Measurements from ENCODE around the gene FAF1.

The FAF1 gene

DNA sequence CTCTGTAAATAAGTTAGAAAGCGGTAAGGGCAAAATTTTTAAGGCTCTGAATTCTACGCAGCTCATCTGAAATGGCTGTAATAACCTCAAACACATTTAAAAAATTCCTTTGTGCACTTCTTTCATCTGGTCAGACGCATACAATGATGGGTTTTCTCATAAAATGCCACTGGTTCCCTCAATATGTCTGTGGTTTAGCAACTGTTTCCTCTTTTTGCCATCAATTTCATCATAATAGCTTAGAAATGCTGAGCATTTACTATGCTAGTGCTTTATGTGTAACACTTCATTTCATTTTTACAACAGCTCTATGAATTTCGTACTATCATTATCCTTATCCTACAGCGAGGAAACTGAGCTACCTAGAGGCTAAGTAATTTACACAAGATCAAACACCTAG is 501.6 kb downstream of the FAF1 start:
- no peaks in the 10 kb centered on the region for H3K36me3 ChIP-seq (ENCODE audit: insufficient read depth, low read length)
- H3K27me3 ChIP-seq (ENCODE audit: control insufficient read depth, insufficient read depth, low read length): no peaks in the 10 kb centered on the region
- H3K4me3 ChIP-seq (ENCODE audit: low read length): no peak overlapping the region
- H3K4me1 ChIP-seq (ENCODE audit: control insufficient read depth, insufficient read depth, low read length): no peaks in the 10 kb centered on the region
- H3K9me3 ChIP-seq (replicated peaks; ENCODE audit: low read length): no peaks in the 10 kb centered on the region
- H3K9ac ChIP-seq (ENCODE audit: low read depth, low read length): no peak overlapping the region
- no peak overlapping the region for H3K4me2 ChIP-seq (ENCODE audit: low read length)

DNA sequence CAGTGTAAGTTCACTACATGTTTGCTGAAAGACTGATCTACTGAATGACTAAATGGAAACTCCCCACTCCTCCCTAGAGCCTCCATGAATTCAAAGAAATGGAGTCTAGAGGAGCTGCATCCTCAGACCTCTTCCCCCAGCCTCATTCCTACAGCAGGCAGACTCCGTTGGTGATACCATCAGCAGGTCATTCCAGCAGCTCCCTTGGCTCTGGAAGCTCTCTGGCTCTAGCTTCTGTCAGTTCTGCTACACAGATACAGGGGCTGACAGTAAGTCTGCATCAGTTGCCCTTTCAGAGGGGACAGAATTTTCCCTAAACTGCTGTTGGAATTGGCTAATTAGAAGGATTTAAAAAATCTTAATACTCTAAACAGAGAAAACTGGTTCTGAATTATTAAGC is 505.2 kb downstream of the FAF1 start:
- no peak overlapping the region for H3K9ac ChIP-seq (ENCODE audit: low read depth, low read length)
- no peaks in the 10 kb centered on the region for H3K9me3 ChIP-seq (replicated peaks; ENCODE audit: low read length)
- no peaks in the 10 kb centered on the region for H3K27me3 ChIP-seq (ENCODE audit: control insufficient read depth, insufficient read depth, low read length)
- no peaks in the 10 kb centered on the region for H3K4me1 ChIP-seq (ENCODE audit: control insufficient read depth, insufficient read depth, low read length)
- H3K4me2 ChIP-seq (ENCODE audit: low read length): no peak overlapping the region
- H3K36me3 ChIP-seq (ENCODE audit: insufficient read depth, low read length): no peaks in the 10 kb centered on the region
- no peak overlapping the region for H3K4me3 ChIP-seq (ENCODE audit: low read length)

DNA sequence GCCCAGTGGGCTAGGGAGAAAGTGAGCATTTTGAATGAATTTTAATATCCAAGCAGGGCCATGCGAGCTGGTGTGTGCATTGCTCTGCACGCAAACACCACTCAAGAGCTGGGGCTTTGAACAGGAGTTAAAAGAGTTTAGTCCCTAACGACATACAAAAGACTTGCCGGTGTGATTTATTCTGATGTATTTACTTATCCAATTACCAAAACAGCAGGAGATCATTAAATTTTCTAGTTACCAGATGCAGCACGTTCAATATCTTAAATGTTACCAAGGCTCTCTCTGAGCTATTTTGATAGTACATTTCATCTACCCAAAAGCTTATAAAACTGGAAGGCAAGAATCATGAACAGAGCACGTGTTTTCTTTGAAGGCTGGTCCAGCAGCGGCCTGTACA is 506.8 kb downstream of the FAF1 start:
- H3K9ac ChIP-seq (ENCODE audit: low read depth, low read length): no peak overlapping the region
- H3K27me3 ChIP-seq (ENCODE audit: control insufficient read depth, insufficient read depth, low read length): no peaks in the 10 kb centered on the region

DNA sequence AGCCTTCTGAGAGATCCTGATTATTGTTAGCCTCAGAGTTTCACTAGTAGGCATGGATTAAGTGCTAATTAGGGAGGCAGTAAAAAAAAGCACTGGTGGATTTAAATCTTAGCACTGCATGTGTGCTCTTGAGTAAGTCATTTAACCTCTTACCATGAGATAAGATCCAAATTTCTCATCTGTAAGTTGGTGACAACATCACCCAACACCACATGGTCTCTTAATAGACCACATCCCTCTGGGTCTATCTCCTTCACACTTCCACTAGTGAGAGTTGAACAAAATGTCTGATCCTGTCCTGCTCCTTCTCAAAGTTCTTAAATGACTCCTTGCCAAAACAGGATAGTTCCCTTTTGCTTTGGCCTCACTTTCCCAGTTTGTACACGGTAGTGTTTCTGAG is 507.4 kb downstream of the FAF1 start:
- no peak overlapping the region for H3K4me3 ChIP-seq (ENCODE audit: low read length)
- no peaks in the 10 kb centered on the region for H3K9me3 ChIP-seq (replicated peaks; ENCODE audit: low read length)
- no peaks in the 10 kb centered on the region for H3K36me3 ChIP-seq (ENCODE audit: insufficient read depth, low read length)

More for the DNA sequence above, 506.8 kb downstream of the FAF1 start:
- Histone ChIP-seq H3K9me3 (replicated peaks; ENCODE audit: low read length) (no peaks in the 10 kb centered on the region), H3K4me3 (ENCODE audit: low read length) (no peak overlapping the region), H3K4me2 (ENCODE audit: low read length) (no peak overlapping the region), H3K4me1 (ENCODE audit: control insufficient read depth, insufficient read depth, low read length) (no peaks in the 10 kb centered on the region), H3K36me3 (ENCODE audit: insufficient read depth, low read length) (no peaks in the 10 kb centered on the region)

DNA sequence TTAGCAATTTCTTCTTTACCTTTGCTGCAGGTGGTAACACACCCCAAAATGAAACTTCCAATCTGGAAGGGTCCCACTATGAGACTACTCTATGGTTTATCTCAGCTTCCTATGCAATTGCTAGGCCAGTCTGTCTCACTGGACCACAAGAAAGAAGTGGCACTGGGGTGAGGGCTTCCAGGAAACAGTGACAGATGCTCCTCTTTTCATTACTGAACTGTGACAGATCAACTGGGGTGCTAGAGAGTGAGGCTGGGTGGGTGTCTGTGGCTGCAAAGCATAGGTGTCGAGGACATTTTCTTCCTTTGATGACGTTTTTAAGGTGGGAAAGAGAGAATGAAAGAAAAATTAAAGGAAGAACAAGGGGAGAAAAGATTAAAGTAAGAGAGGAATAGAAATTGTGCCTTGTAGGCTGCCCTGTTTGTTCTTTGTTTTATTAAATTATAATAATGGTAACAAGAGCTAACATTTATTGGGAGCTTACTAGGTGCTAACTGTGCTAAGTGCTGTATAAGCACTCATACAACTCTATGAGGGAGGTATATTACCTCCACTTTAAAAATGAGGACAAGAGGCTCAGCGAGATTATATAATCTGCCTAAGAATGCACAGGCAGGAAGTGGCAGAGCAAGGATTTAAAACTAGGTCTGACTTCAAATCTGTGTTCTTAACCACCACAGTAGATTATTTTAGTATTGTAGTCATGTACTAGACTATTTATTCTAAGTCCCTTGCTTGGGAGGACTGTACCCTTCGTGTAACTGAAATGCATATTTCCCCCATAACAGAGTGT is 509.0 kb downstream of the FAF1 start:
- Histone ChIP-seq H3K4me2 (ENCODE audit: low read length) (no peak overlapping the region), H3K9ac (ENCODE audit: low read depth, low read length) (no peak overlapping the region), H3K36me3 (ENCODE audit: insufficient read depth, low read length) (no peaks in the 10 kb centered on the region), H3K27me3 (ENCODE audit: control insufficient read depth, insufficient read depth, low read length) (no peaks in the 10 kb centered on the region), H3K4me3 (ENCODE audit: low read length) (no peak overlapping the region), H3K9me3 (replicated peaks; ENCODE audit: low read length) (no peaks in the 10 kb centered on the region), H3K4me1 (ENCODE audit: control insufficient read depth, insufficient read depth, low read length) (no peaks in the 10 kb centered on the region)

More for the DNA sequence above, 507.4 kb downstream of the FAF1 start:
- no peak overlapping the region for H3K9ac ChIP-seq (ENCODE audit: low read depth, low read length)
- no peak overlapping the region for H3K4me2 ChIP-seq (ENCODE audit: low read length)
- no peaks in the 10 kb centered on the region for H3K27me3 ChIP-seq (ENCODE audit: control insufficient read depth, insufficient read depth, low read length)
- H3K4me1 ChIP-seq (ENCODE audit: control insufficient read depth, insufficient read depth, low read length): no peaks in the 10 kb centered on the region

DNA sequence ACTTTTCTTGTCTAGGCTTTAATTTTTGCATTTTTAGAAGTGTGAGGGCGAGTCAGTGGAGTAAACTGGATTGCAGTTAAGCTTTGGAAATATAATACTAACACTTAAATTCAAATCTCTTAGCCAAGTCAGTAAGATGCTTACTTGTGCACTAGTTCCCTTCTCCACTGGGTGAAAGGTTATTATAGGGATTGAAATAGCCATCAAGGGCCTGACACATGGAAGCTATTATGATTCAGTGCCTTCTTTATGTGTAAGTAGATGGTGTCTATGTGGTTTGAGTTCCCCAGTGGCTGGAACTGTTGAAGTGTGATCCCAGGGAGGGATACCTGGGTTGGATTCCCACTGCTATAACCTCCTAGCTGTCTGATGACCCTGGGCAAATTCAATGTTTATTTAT is 512.1 kb downstream of the FAF1 start:
- H3K9ac ChIP-seq (ENCODE audit: low read depth, low read length): no peak overlapping the region
- H3K4me1 ChIP-seq (ENCODE audit: control insufficient read depth, insufficient read depth, low read length): no peaks in the 10 kb centered on the region
- H3K27me3 ChIP-seq (ENCODE audit: control insufficient read depth, insufficient read depth, low read length): no peaks in the 10 kb centered on the region
- no peak overlapping the region for H3K4me3 ChIP-seq (ENCODE audit: low read length)
- no peaks in the 10 kb centered on the region for H3K36me3 ChIP-seq (ENCODE audit: insufficient read depth, low read length)
- no peaks in the 10 kb centered on the region for H3K9me3 ChIP-seq (replicated peaks; ENCODE audit: low read length)
- no peak overlapping the region for H3K4me2 ChIP-seq (ENCODE audit: low read length)

DNA sequence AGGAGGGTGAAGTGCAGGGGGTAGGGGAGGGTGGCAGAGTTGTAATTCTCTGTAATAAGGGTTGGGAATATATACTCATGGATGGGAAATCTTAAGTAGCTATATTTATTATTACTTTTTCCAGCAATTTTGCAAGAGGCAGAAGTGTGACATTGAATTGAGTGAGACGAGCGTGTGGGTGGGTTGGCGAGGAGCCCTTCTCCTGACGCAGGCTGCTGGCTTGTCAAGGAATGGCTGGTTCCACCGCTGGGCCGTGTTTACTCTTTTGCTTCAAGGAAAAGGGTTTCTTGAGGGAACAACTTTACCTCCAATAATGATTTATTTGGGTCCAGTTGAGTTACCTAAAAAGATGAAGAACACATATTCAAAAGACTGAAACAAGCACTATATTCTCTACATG is 518.9 kb downstream of the FAF1 start:
- H3K9ac ChIP-seq (ENCODE audit: low read depth, low read length): no peak overlapping the region
- no peak overlapping the region for H3K4me3 ChIP-seq (ENCODE audit: low read length)
- H3K27me3 ChIP-seq (ENCODE audit: control insufficient read depth, insufficient read depth, low read length): no peaks in the 10 kb centered on the region
- peaks cover 10% of the 10 kb centered on the region for H3K36me3 ChIP-seq (ENCODE audit: insufficient read depth, low read length)
- no peak overlapping the region for H3K4me2 ChIP-seq (ENCODE audit: low read length)
- H3K9me3 ChIP-seq (replicated peaks; ENCODE audit: low read length): no peaks in the 10 kb centered on the region
- no peaks in the 10 kb centered on the region for H3K4me1 ChIP-seq (ENCODE audit: control insufficient read depth, insufficient read depth, low read length)

DNA sequence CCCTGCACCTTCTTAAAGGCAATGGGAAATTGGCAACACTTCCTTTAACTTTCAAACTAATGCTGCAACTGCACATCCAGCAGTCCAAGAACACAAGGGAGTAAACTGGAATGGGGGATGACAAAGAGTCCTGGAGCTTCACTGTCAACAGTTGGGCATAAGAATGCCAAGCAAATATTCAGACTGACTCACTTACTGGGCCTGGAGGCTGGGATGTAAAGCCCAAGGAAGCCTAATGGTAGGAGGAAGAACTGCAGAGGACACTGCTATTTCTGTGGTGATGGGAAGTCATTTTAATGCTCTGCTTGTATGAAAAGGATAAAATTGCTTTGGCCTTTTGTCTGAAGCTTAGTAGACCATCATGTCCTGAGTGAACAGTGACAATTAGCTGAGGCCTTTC is 521.1 kb downstream of the FAF1 start:
- Histone ChIP-seq H3K9me3 (replicated peaks; ENCODE audit: low read length) (no peaks in the 10 kb centered on the region), H3K4me3 (ENCODE audit: low read length) (no peak overlapping the region), H3K27me3 (ENCODE audit: control insufficient read depth, insufficient read depth, low read length) (no peaks in the 10 kb centered on the region), H3K4me1 (ENCODE audit: control insufficient read depth, insufficient read depth, low read length) (no peaks in the 10 kb centered on the region), H3K4me2 (ENCODE audit: low read length) (no peak overlapping the region), H3K36me3 (ENCODE audit: insufficient read depth, low read length) (peaks cover 10% of the 10 kb centered on the region), H3K9ac (ENCODE audit: low read depth, low read length) (no peak overlapping the region)

DNA sequence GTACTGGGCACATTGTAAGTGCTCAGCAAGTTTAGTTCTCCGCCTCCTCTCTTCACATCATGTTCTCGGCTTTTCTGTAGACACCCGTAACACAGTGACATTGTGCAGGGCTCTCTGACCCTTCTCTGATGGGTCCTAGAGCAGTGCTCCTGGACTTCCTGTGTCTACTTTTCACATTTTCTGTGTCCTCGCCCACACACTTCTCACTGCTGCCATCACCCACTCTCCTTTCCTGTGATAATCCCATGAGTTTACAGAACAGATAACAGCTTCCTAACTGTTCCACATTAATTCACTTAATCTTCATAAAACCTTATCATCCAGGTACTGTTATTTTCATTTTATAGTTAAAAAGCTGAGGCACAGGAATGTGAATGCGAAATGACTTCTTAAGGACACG is 523.6 kb downstream of the FAF1 start:
- H3K27me3 ChIP-seq (ENCODE audit: control insufficient read depth, insufficient read depth, low read length): peaks cover 12% of the 10 kb centered on the region
- H3K4me1 ChIP-seq (ENCODE audit: control insufficient read depth, insufficient read depth, low read length): no peaks in the 10 kb centered on the region
- no peaks in the 10 kb centered on the region for H3K9me3 ChIP-seq (replicated peaks; ENCODE audit: low read length)
- H3K36me3 ChIP-seq (ENCODE audit: insufficient read depth, low read length): peaks cover 10% of the 10 kb centered on the region
- no peak overlapping the region for H3K9ac ChIP-seq (ENCODE audit: low read depth, low read length)
- no peak overlapping the region for H3K4me3 ChIP-seq (ENCODE audit: low read length)
- no peak overlapping the region for H3K4me2 ChIP-seq (ENCODE audit: low read length)

DNA sequence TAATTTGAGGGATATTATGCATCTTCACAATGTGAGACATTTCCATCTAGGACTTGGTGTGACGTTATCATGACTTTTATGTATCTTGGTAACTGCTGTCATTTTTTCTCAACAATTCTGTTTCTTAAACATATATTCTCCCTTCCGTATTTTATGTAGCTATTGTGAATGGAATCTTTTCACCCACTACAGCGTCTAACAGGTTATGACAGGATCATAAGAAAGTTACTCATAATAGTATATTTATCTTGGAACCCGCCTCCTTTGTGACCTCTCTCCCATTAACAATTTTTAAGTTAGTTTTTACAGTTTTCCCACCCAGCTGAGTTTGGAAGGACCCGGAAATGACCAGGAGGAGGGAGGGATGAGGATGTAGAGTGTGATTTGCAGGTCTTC is 530.1 kb downstream of the FAF1 start:
- Histone ChIP-seq H3K4me1 (ENCODE audit: control insufficient read depth, insufficient read depth, low read length) (peaks cover 9% of the 10 kb centered on the region), H3K9ac (ENCODE audit: low read depth, low read length) (no peak overlapping the region), H3K27me3 (ENCODE audit: control insufficient read depth, insufficient read depth, low read length) (peaks cover 77% of the 10 kb centered on the region), H3K36me3 (ENCODE audit: insufficient read depth, low read length) (no peaks in the 10 kb centered on the region), H3K4me2 (ENCODE audit: low read length) (no peak overlapping the region), H3K4me3 (ENCODE audit: low read length) (no peak overlapping the region), H3K9me3 (replicated peaks; ENCODE audit: low read length) (no peaks in the 10 kb centered on the region)

DNA sequence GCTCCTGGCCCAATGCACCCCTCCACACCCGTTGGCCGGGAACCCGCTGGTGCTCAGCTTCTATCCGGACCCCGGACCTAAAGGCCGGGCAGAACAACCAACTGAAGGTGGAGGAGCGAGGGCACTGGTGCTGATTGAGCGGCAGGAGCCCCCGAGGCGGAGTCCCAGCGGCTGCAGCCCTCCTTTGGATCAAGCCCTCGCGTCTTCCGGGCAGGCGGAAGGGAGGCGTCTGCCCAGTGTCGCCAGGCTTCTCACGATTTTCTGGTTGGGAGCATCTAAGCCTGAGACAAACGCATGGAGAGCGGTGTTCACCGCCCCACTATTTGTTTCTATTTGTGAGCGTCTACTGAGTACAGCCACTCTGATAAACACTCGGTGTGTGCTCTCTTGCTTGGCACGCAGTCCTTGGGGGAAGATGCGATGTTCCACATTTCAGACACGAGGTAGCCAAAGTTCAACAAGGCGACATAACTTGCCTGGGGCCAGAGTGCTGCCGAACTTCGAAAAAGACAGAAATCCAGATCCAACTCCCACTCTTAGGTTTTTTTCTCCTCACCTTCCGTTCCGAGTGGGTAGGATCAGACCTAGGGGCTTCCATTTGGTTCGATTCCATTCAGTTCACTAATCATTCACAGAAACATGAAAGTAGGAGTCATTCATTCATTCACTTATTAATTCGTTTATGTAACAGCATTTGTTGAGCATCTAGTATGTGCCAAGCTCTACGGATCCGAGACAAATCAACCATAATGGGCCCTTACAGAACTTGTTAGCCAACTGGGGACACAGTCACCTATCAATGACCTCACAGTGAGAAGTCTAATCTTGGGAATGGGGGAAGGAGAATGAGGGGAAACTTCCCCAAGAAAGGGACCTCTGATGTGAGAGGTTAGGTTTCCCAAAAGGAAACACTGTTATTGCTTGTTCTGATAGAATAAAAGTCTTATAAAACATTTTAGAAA is 532.0 kb downstream of the FAF1 start:
- H3K9me3 ChIP-seq (replicated peaks; ENCODE audit: low read length): no peaks in the 10 kb centered on the region
- no peak overlapping the region for H3K4me3 ChIP-seq (ENCODE audit: low read length)
- peak overlapping the region; percentile 8 for H3K4me2 ChIP-seq (ENCODE audit: low read length)
- peaks cover 95% of the 10 kb centered on the region for H3K27me3 ChIP-seq (ENCODE audit: control insufficient read depth, insufficient read depth, low read length)
- no peaks in the 10 kb centered on the region for H3K36me3 ChIP-seq (ENCODE audit: insufficient read depth, low read length)
- H3K9ac ChIP-seq (ENCODE audit: low read depth, low read length): no peak overlapping the region
- H3K4me1 ChIP-seq (ENCODE audit: control insufficient read depth, insufficient read depth, low read length): peaks cover 18% of the 10 kb centered on the region
